Sigmoid colon (tissue), 4 donors: ENCODE data around the gene OSMR.

Experiments
- CTCF ChIP-seq, 4 experiments: fragments of 450-650 bp in 3 of 4; fragments of 200-600 bp in 1 of 4; IDR thresholded peaks; one replicate each; pipeline ENCODE4 v1.5.1; 2016 to 2019; ENCODE audit warnings: antibody characterized with exemption in 4 of 4, mild to moderate bottlenecking in 3 of 4, moderate library complexity in 2 of 4
- EP300 ChIP-seq, 4 donors: sonication (generic); formaldehyde crosslinking; IDR thresholded peaks; one replicate each; pipeline ENCODE4 v1.6.1; 2017; ENCODE audit warnings: antibody characterized with exemption in 4 of 4
- POLR2A ChIP-seq, 2 donors: fragments of 450-650 bp; IDR thresholded peaks; one replicate each; pipeline ENCODE4 v1.6.1; 2016; ENCODE audit warnings: antibody characterized with exemption in 2 of 2, mild to moderate bottlenecking in 2 of 2, moderate library complexity in 2 of 2

- TF ChIP-seq CTCF (IDR thresholded peaks at IDR 0.05) (no peak), EP300 (IDR thresholded peaks at IDR 0.05) (no peak), POLR2A (IDR thresholded peaks at IDR 0.05) (no peak)
Observed at GRCh38 chr5:38846379-38847011, 683 bp downstream of the OSMR start.
